KOPT-K1 (cell line): ENCODE data around the gene FOXE1.

Experiments used
- H3K27ac ChIP-seq: fragments of 200-600 bp; sonication (generic); 2 replicates; pipeline ENCODE4 v1.5.1; 2016; ENCODE audit warnings: antibody characterized with exemption, mild to moderate bottlenecking, low read depth, low read length; ENCODE audit not compliant: poor library complexity, severe bottlenecking
- H3K36me3 ChIP-seq: fragments of 200-600 bp; sonication (generic); 2 replicates; pipeline ENCODE4 v1.5.1; 2017; ENCODE audit warnings: antibody characterized with exemption, mild to moderate bottlenecking, low read length, moderate library complexity; ENCODE audit not compliant: insufficient read depth
- H3K9me3 ChIP-seq: fragments of 200-600 bp; sonication (generic); 2 replicates; pipeline ENCODE4 v1.5.1; 2017; ENCODE audit warnings: antibody characterized with exemption, low read length, mild to moderate bottlenecking; ENCODE audit not compliant: insufficient read depth, poor library complexity, severe bottlenecking

FOXE1 gene

GRCh38 chr9:97873425-97873824 is 20.4 kb downstream of the FOXE1 start:
- no peak overlapping the region for H3K27ac ChIP-seq
- H3K36me3 ChIP-seq = no peaks in the 10 kb centered on the region
- H3K9me3 ChIP-seq = peaks cover 3% of the 10 kb centered on the region

GRCh38 chr9:97873882-97874281 is 20.9 kb downstream of the FOXE1 start:
- H3K36me3 ChIP-seq = no peaks in the 10 kb centered on the region

GRCh38 chr9:97874624-97875023 is 21.6 kb downstream of the FOXE1 start:
- no peaks in the 10 kb centered on the region for H3K36me3 ChIP-seq
- no peaks in the 10 kb centered on the region for H3K9me3 ChIP-seq
- no peak overlapping the region for H3K27ac ChIP-seq

More at GRCh38 chr9:97873882-97874281, 20.9 kb downstream of the FOXE1 start:
- H3K9me3 ChIP-seq = no peaks in the 10 kb centered on the region
- H3K27ac ChIP-seq = no peak overlapping the region

GRCh38 chr9:97875111-97875510 is 22.1 kb downstream of the FOXE1 start:
- no peaks in the 10 kb centered on the region for H3K9me3 ChIP-seq

GRCh38 chr9:97876061-97876460 is 23.0 kb downstream of the FOXE1 start:
- H3K36me3 ChIP-seq = no peaks in the 10 kb centered on the region
- no peak overlapping the region for H3K27ac ChIP-seq
- H3K9me3 ChIP-seq = no peaks in the 10 kb centered on the region

More at GRCh38 chr9:97875111-97875510, 22.1 kb downstream of the FOXE1 start:
- no peak overlapping the region for H3K27ac ChIP-seq
- H3K36me3 ChIP-seq = no peaks in the 10 kb centered on the region

- Histone ChIP-seq H3K9me3 (no peaks in the 10 kb centered on the region), H3K36me3 (no peaks in the 10 kb centered on the region), H3K27ac (no peak overlapping the region)
Measured at GRCh38 chr9:97880336-97880735, 27.3 kb downstream of the FOXE1 start.

GRCh38 chr9:97889941-97890887 is 37.2 kb downstream of the FOXE1 start:
- Histone ChIP-seq H3K9me3 (peaks cover 12% of the 10 kb centered on the region), H3K27ac (no peak overlapping the region), H3K36me3 (no peaks in the 10 kb centered on the region)

GRCh38 chr9:97891736-97892135 is 38.7 kb downstream of the FOXE1 start:
- Histone ChIP-seq H3K27ac (no peak overlapping the region), H3K36me3 (no peaks in the 10 kb centered on the region), H3K9me3 (peaks cover 12% of the 10 kb centered on the region)

GRCh38 chr9:97892421-97892820 is 39.4 kb downstream of the FOXE1 start:
- Histone ChIP-seq H3K9me3 (peaks cover 12% of the 10 kb centered on the region), H3K36me3 (no peaks in the 10 kb centered on the region), H3K27ac (no peak overlapping the region)

GRCh38 chr9:97895211-97895610 is 42.2 kb downstream of the FOXE1 start:
- H3K27ac ChIP-seq = no peak overlapping the region
- H3K36me3 ChIP-seq = peaks cover 3% of the 10 kb centered on the region
- H3K9me3 ChIP-seq = peaks cover 12% of the 10 kb centered on the region

GRCh38 chr9:97895695-97896332 is 42.8 kb downstream of the FOXE1 start:
- H3K36me3 ChIP-seq = peaks cover 9% of the 10 kb centered on the region
- peaks cover 12% of the 10 kb centered on the region for H3K9me3 ChIP-seq
- H3K27ac ChIP-seq = no peak overlapping the region

GRCh38 chr9:97900103-97900737 is 47.2 kb downstream of the FOXE1 start:
- H3K27ac ChIP-seq = no peak overlapping the region
- no peaks in the 10 kb centered on the region for H3K9me3 ChIP-seq
- H3K36me3 ChIP-seq = peaks cover 30% of the 10 kb centered on the region

GRCh38 chr9:97900738-97901565 is 47.9 kb downstream of the FOXE1 start:
- Histone ChIP-seq H3K36me3 (peaks cover 30% of the 10 kb centered on the region), H3K27ac (no peak overlapping the region), H3K9me3 (no peaks in the 10 kb centered on the region)

- Histone ChIP-seq H3K36me3 (peaks cover 47% of the 10 kb centered on the region), H3K27ac (no peak overlapping the region), H3K9me3 (no peaks in the 10 kb centered on the region)
Measured at GRCh38 chr9:97903177-97903576, 50.2 kb downstream of the FOXE1 start.
